NB4 (cell line): ENCODE results near the gene PRKD3.

ENCODE experiments used
- DNase-seq: peaks from one replicate; pipeline ENCODE4 v3.0.0; 2010; ENCODE audit warnings: low read depth
- H3K4me3 ChIP-seq: one replicate; pipeline ENCODE4 v1.5.1; 2011; ENCODE audit warnings: mild to moderate bottlenecking, low read depth, low read length, moderate library complexity
- MYC ChIP-seq: IDR thresholded peaks from 2 replicates; pipeline ENCODE4 v1.6.1; 2011; ENCODE audit warnings: low read depth, low read length
- POLR2A ChIP-seq: IDR thresholded peaks from 2 replicates; pipeline ENCODE4 v1.6.1; 2011; ENCODE audit warnings: mild to moderate bottlenecking; ENCODE audit not compliant: insufficient read length; ENCODE audit errors: extremely low read depth
- TF ChIP-seq, protein P1 (sequence below): IDR thresholded peaks from one replicate; pipeline ENCODE4 v1.5.1; 2012; ENCODE audit warnings: low read depth, low read length
- TF ChIP-seq, protein P2 (sequence below): IDR thresholded peaks from 2 replicates; pipeline ENCODE4 v1.6.1; 2011; ENCODE audit warnings: low read depth, low read length

PRKD3 gene

DNA sequence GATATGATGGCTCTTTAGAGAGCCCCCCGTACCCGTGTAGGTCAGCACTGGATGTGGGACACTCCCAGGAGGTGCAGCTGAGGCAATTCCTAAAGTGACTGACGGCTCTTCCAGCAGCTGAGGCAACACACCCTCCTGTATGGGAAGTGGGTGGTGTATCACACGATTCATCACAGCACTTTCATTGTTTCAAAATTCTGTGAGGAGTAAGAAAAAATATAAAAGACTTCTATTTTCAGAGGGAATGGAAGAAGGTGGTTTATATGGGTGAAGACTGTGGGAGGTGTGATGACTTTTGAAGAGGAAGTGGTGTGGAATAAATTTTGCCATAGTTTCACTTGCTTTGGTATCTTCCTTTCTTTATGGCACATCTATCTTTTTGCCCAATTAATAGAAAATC is 42.1 kb upstream of the PRKD3 start:
- no peak overlapping the region for H3K4me3 ChIP-seq
- no peak for TF ChIP-seq MYC
- TF ChIP-seq, protein P1, sequence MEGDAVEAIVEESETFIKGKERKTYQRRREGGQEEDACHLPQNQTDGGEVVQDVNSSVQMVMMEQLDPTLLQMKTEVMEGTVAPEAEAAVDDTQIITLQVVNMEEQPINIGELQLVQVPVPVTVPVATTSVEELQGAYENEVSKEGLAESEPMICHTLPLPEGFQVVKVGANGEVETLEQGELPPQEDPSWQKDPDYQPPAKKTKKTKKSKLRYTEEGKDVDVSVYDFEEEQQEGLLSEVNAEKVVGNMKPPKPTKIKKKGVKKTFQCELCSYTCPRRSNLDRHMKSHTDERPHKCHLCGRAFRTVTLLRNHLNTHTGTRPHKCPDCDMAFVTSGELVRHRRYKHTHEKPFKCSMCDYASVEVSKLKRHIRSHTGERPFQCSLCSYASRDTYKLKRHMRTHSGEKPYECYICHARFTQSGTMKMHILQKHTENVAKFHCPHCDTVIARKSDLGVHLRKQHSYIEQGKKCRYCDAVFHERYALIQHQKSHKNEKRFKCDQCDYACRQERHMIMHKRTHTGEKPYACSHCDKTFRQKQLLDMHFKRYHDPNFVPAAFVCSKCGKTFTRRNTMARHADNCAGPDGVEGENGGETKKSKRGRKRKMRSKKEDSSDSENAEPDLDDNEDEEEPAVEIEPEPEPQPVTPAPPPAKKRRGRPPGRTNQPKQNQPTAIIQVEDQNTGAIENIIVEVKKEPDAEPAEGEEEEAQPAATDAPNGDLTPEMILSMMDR, result no peak
- TF ChIP-seq, protein P2, sequence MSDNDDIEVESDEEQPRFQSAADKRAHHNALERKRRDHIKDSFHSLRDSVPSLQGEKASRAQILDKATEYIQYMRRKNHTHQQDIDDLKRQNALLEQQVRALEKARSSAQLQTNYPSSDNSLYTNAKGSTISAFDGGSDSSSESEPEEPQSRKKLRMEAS, result no peak
- no peak for TF ChIP-seq POLR2A
- no peak for DNase-seq

DNA sequence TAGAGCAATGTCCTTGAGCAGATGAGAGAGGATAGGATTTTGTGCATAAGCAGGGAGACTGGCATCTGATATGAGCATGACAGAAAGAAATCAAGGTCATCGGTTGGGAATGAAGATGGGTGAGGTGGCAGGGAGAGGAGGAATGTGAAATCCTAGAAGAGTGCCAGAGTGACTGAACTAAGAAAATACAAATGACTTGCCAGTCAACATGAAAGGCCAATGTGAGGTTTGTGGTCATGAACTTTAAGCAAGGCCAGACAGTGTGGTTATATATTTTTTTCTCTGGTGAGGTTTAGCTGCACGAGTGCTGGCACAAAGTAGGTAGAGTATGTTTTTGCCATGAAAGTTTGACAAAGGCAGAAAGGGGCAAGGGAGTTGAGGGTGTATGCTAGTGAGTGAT is 41.0 kb upstream of the PRKD3 start:
- H3K4me3 ChIP-seq, result no peak overlapping the region
- TF ChIP-seq, protein P1, result no peak
- TF ChIP-seq POLR2A (no peak), MYC (no peak)
- TF ChIP-seq, protein P2, result no peak
- DNase-seq, result no peak

DNA sequence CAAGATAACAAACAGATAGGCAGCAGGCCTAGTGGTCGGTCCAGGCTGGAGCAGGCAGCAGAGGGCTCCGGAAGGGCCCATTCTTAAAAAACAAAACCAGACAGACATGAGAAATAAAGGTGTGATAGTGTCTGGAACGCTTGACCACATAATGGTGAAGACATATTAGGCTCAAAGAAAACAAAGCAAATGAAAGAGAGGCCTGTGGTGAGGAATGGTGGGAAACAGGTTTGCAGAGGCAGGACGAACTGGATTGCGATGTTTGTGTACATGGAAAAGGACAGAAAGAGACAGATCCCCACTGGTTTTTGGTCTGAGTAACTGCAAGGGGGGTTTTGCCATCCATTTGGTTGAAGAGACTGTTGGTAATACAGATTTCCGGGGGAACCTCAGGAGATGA is 39.7 kb upstream of the PRKD3 start:
- H3K4me3 ChIP-seq, result no peak overlapping the region
- no peak for TF ChIP-seq MYC
- TF ChIP-seq, protein P2, result no peak
- no peak for TF ChIP-seq POLR2A
- TF ChIP-seq, protein P1, result no peak
- no peak for DNase-seq

DNA sequence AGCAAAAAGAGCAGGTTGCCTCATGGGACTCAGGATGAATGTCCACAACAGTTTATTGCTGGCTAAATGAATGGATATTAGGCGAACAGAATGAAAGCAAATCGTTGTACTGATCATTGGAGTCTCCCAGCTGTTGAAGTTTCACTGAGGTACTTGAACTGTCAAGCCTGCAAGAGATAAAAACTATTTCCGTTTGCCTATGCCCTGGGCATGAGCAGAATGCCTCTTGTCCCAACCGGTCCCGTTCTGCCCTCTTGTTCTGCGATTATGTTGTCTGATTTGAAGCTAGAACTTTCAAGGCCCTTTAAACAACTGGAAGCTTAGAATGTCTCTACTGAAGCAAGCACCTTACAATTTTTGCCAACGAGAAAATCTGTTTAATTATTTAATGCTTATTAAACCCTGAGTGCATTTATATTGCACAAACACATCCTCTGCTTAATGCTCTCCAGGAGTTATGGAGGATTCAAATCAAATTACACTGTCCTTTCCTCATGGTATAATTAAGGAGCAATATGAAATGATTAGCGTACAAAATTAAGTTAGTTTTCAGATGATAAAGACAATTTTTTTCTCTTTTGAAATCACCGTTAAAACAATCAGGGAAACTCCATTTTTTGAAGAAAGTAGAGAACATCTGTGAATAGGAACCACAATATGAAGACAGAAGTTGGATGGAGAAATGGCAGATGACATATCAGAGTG is 37.5 kb upstream of the PRKD3 start:
- H3K4me3 ChIP-seq, result no peak overlapping the region
- DNase-seq, result no peak
- TF ChIP-seq MYC (no peak), POLR2A (no peak)
- TF ChIP-seq, protein P1, result no peak
- TF ChIP-seq, protein P2, result no peak

DNA sequence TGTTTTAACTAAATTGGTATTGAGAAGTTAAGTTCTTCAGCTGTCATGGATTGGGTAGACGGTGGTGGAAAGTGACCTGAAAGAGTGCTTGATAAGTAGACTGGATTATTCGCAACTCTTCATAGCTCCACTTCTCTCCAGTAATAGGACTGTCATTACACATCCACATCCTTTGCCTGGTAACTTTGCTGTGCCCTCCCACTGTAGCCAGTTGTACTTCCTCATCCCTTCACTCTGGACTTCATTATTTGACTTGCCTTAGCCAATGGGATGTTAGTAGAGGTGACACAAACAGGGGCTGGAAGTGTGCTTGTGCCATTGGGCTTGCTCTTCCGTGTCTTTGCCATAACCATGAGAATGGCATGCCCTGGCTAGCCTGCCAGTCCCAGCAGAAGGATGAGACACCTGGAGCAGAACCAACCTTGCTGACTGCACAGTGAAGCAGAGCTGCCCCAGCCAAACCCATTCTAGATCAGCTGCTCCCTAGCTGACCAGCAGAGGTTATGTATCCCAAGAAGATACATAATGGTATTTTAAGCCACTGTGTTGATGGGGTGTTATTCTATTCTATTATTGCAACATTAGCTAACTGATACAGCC is 36.7 kb upstream of the PRKD3 start:
- no peak overlapping the region for H3K4me3 ChIP-seq
- TF ChIP-seq, protein P2, result no peak
- TF ChIP-seq POLR2A (no peak), MYC (no peak)
- TF ChIP-seq, protein P1, result no peak
- no peak for DNase-seq
